ENCODE results near the gene PCNX4.

The PCNX4 gene

GRCh38 chr14:60170948-60171347 lies 79.2 kb downstream of the PCNX4 start:
- no peak overlapping the region for H3K4me3 ChIP-seq (ENCODE audit: low read depth, low read length)

- H3K4me3 ChIP-seq (ENCODE audit: low read depth, low read length) = no peak overlapping the region
These were observed 80.0 kb downstream of the PCNX4 start for GRCh38 chr14:60171690-60172089.

- no peak overlapping the region for H3K4me3 ChIP-seq (ENCODE audit: low read depth, low read length)
These were observed 82.9 kb downstream of the PCNX4 start for GRCh38 chr14:60174352-60175254.

GRCh38 chr14:60175255-60175902 lies 83.7 kb downstream of the PCNX4 start:
- no peak overlapping the region for H3K4me3 ChIP-seq (ENCODE audit: low read depth, low read length)

- H3K4me3 ChIP-seq (ENCODE audit: low read depth, low read length) = no peak overlapping the region
These were observed 86.4 kb downstream of the PCNX4 start for GRCh38 chr14:60178164-60178563.

- H3K4me3 ChIP-seq (ENCODE audit: low read depth, low read length) = no peak overlapping the region
These were observed 87.1 kb downstream of the PCNX4 start for GRCh38 chr14:60178820-60179219.

- no peak overlapping the region for H3K4me3 ChIP-seq (ENCODE audit: low read depth, low read length)
These were observed 87.7 kb downstream of the PCNX4 start for GRCh38 chr14:60179431-60179869.

GRCh38 chr14:60183138-60183537 lies 91.4 kb downstream of the PCNX4 start:
- H3K4me3 ChIP-seq (ENCODE audit: low read depth, low read length) = no peak overlapping the region

GRCh38 chr14:60183741-60184140 lies 92.0 kb downstream of the PCNX4 start:
- H3K4me3 ChIP-seq (ENCODE audit: low read depth, low read length) = no peak overlapping the region

- H3K4me3 ChIP-seq (ENCODE audit: low read depth, low read length) = no peak overlapping the region
These were observed 92.6 kb downstream of the PCNX4 start for GRCh38 chr14:60184146-60184904.

- no peak overlapping the region for H3K4me3 ChIP-seq (ENCODE audit: low read depth, low read length)
These were observed 93.3 kb downstream of the PCNX4 start for GRCh38 chr14:60184905-60185555.

- no peak overlapping the region for H3K4me3 ChIP-seq (ENCODE audit: low read depth, low read length)
These were observed 96.4 kb downstream of the PCNX4 start for GRCh38 chr14:60188115-60188514.

GRCh38 chr14:60188696-60189095 lies 97.0 kb downstream of the PCNX4 start:
- no peak overlapping the region for H3K4me3 ChIP-seq (ENCODE audit: low read depth, low read length)

GRCh38 chr14:60189923-60190840 lies 98.5 kb downstream of the PCNX4 start:
- H3K4me3 ChIP-seq (ENCODE audit: low read depth, low read length) = no peak overlapping the region

GRCh38 chr14:60195179-60195810 lies 103.6 kb downstream of the PCNX4 start:
- no peak overlapping the region for H3K4me3 ChIP-seq (ENCODE audit: low read depth, low read length)

- H3K4me3 ChIP-seq (ENCODE audit: low read depth, low read length) = no peak overlapping the region
These were observed 104.6 kb downstream of the PCNX4 start for GRCh38 chr14:60196291-60196690.

GRCh38 chr14:60197629-60198303 lies 106.0 kb downstream of the PCNX4 start:
- H3K4me3 ChIP-seq (ENCODE audit: low read depth, low read length) = no peak overlapping the region

- H3K4me3 ChIP-seq (ENCODE audit: low read depth, low read length) = no peak overlapping the region
These were observed 107.6 kb downstream of the PCNX4 start for GRCh38 chr14:60199321-60199720.
